Suprapubic skin (tissue), 4 donors: ENCODE results near the gene MVD. TPM values are rescaled to one million over a fixed set of nuclear protein-coding genes. Genes with fewer than 3 reads are reported as not detected.

Source experiments
- DNase-seq, 2 donors: peaks; one replicate each; pipeline ENCODE4 v3.0.0-alpha.2; 2019; ENCODE audit warnings: low spot score in 2 of 2
- H3K27ac ChIP-seq: fragments of 200-600 bp; sonication (generic); one replicate; pipeline ENCODE4 v1.5.1; 2019
- H3K27me3 ChIP-seq: fragments of 200-600 bp; sonication (generic); one replicate; pipeline ENCODE4 v1.5.1; 2019
- H3K36me3 ChIP-seq: fragments of 200-600 bp; sonication (generic); one replicate; pipeline ENCODE4 v1.5.1; 2019
- H3K4me1 ChIP-seq: fragments of 200-600 bp; sonication (generic); one replicate; pipeline ENCODE4 v1.5.1; 2019
- H3K4me3 ChIP-seq: fragments of 200-600 bp; sonication (generic); one replicate; pipeline ENCODE4 v1.5.1; 2019; ENCODE audit warnings: mild to moderate bottlenecking
- H3K9me3 ChIP-seq: fragments of 200-600 bp; sonication (generic); one replicate; pipeline ENCODE4 v1.5.1; 2019
- CTCF ChIP-seq, 2 donors: fragments of 200-600 bp in 1 of 2; fragments of 450-650 bp in 1 of 2; sonication (generic) in 1 of 2; IDR thresholded peaks; one replicate each; pipeline ENCODE4 v1.5.1; 2016 to 2019; ENCODE audit warnings: antibody characterized with exemption in 2 of 2, mild to moderate bottlenecking in 1 of 2, moderate library complexity in 1 of 2
- EP300 ChIP-seq: sonication (generic); formaldehyde crosslinking; IDR thresholded peaks from one replicate; pipeline ENCODE4 v1.6.1; 2017; ENCODE audit warnings: antibody characterized with exemption
- POLR2A ChIP-seq, 2 donors: fragments of 450-650 bp; IDR thresholded peaks; one replicate each; pipeline ENCODE4 v1.6.1; 2017; ENCODE audit warnings: antibody characterized with exemption in 2 of 2, mild to moderate bottlenecking in 2 of 2, moderate library complexity in 2 of 2
- POLR2AphosphoS5 ChIP-seq, 3 donors: sonication (generic); formaldehyde crosslinking; IDR thresholded peaks; one replicate each; pipeline ENCODE4 v1.6.1; 2017; ENCODE audit warnings: antibody characterized with exemption in 3 of 3
- WGBS: methylation state at CpG from one replicate; pipeline ENCODE4 v1.1.5; 2018; 5-methylcytosine and 5-hydroxymethylcytosine counted together
- total RNA-seq, 4 donors: library from RNA; depleted of rRNA; stranded (reverse); fragments of >200 nt; gene quantifications; one replicate each; pipeline ENCODE4 v1.1.0, GENCODE V29; 2016

Gene MVD
- total RNA-seq, 4 donors from 2014 or later = 18.9 to 77.6 (median 44.7) TPM

- no peak overlapping the region for H3K27ac ChIP-seq
- H3K4me1 ChIP-seq = peaks cover 20% of the 10 kb centered on the region
- no peaks in the 10 kb centered on the region for H3K9me3 ChIP-seq
- peaks cover 43% of the 10 kb centered on the region for H3K27me3 ChIP-seq
- no peak for TF ChIP-seq EP300
- TF ChIP-seq POLR2A (IDR thresholded peaks at IDR 0.05) = no peak
- TF ChIP-seq POLR2AphosphoS5 (IDR thresholded peaks at IDR 0.05) = no peak
- TF ChIP-seq CTCF (IDR thresholded peaks at IDR 0.05) = no peak
- no peak overlapping the region for H3K4me3 ChIP-seq
- no peak for DNase-seq
- 58% methylated on average over 15 of the region's 26 CpGs for WGBS
- H3K36me3 ChIP-seq = peaks cover 15% of the 10 kb centered on the region
Measured at GRCh38 chr16:88691924-88692560, 29.2 kb upstream of the MVD start.

GRCh38 chr16:88691129-88691813 is 28.4 kb upstream of the MVD start:
- 82% methylated on average over 9 of the region's 33 CpGs for WGBS
- peaks cover 46% of the 10 kb centered on the region for H3K27me3 ChIP-seq
- peaks cover 28% of the 10 kb centered on the region for H3K4me1 ChIP-seq
- no peak overlapping the region for H3K4me3 ChIP-seq
- no peaks in the 10 kb centered on the region for H3K9me3 ChIP-seq
- no peak overlapping the region for H3K27ac ChIP-seq
- no peak for DNase-seq
- peaks cover 7% of the 10 kb centered on the region for H3K36me3 ChIP-seq
- TF ChIP-seq EP300 (no peak), POLR2A (IDR thresholded peaks at IDR 0.05) (no peak)

- H3K36me3 ChIP-seq = peaks cover under 1% of the 10 kb centered on the region
- TF ChIP-seq EP300 (no peak), POLR2AphosphoS5 (IDR thresholded peaks at IDR 0.05) (no peak), CTCF (IDR thresholded peaks at IDR 0.05) (no peak), POLR2A (IDR thresholded peaks at IDR 0.05) (no peak)
- DNase-seq = no peak
- H3K27ac ChIP-seq = no peak overlapping the region
- H3K27me3 ChIP-seq = peaks cover 53% of the 10 kb centered on the region
- H3K9me3 ChIP-seq = no peaks in the 10 kb centered on the region
- no peak overlapping the region for H3K4me3 ChIP-seq
- 76% methylated on average over 9 of the region's 21 CpGs for WGBS
- H3K4me1 ChIP-seq = peaks cover 35% of the 10 kb centered on the region
Measured at GRCh38 chr16:88690341-88691128, 27.6 kb upstream of the MVD start.

- no peak for DNase-seq
Measured at GRCh38 chr16:88688013-88688778, 25.3 kb upstream of the MVD start.

More at GRCh38 chr16:88688013-88688778, 25.3 kb upstream of the MVD start:
- Histone ChIP-seq H3K36me3 (no peaks in the 10 kb centered on the region), H3K4me3 (no peak overlapping the region), H3K27ac (no peak overlapping the region), H3K27me3 (peaks cover 74% of the 10 kb centered on the region), H3K9me3 (no peaks in the 10 kb centered on the region), H3K4me1 (peaks cover 44% of the 10 kb centered on the region)
- 34% methylated on average over 26 of the region's 28 CpGs for WGBS
- TF ChIP-seq POLR2AphosphoS5 (IDR thresholded peaks at IDR 0.05) (no peak), POLR2A (IDR thresholded peaks at IDR 0.05) (no peak), CTCF (IDR thresholded peaks at IDR 0.05) (no peak)
